MM.1S (cell line): ENCODE measurements around the gene MICAL2.

ENCODE experiments used
- DNase-seq: peaks from one replicate; pipeline ENCODE4 v3.0.0-alpha.2; 2015
- H2AFZ ChIP-seq: fragments of 300-600 bp; sonication (generic); 2 replicates; pipeline ENCODE4 v1.6.0; 2016; ENCODE audit warnings: antibody characterized with exemption, low read length
- H3F3A ChIP-seq: fragments of 300-600 bp; sonication (generic); 2 replicates; pipeline ENCODE4 v1.6.1; 2016; ENCODE audit warnings: mild to moderate bottlenecking, antibody characterized with exemption, low read length, moderate library complexity, mixed read lengths; ENCODE audit not compliant: insufficient read depth
- H3K27ac ChIP-seq: fragments of 300-600 bp; sonication (generic); 2 replicates; pipeline ENCODE4 v1.5.1; 2016; ENCODE audit warnings: mild to moderate bottlenecking, low read length
- H3K27me3 ChIP-seq: fragments of 300-600 bp; sonication (generic); replicated peaks from 2 replicates; pipeline ENCODE4 v1.6.0; 2016; ENCODE audit warnings: low read length; ENCODE audit not compliant: insufficient read depth
- H3K36me3 ChIP-seq: fragments of 300-600 bp; sonication (generic); replicated peaks from 2 replicates; pipeline ENCODE4 v1.6.1; 2016; ENCODE audit warnings: mild to moderate bottlenecking, low read length, mixed read lengths; ENCODE audit not compliant: insufficient read depth
- H3K4me1 ChIP-seq: fragments of 300-600 bp; sonication (generic); 2 replicates; pipeline ENCODE4 v1.6.1; 2016; ENCODE audit warnings: low read length, mixed read lengths
- H3K4me2 ChIP-seq: fragments of 300-600 bp; sonication (generic); 2 replicates; pipeline ENCODE4 v1.6.0; 2016; ENCODE audit warnings: low read depth, low read length
- H3K4me3 ChIP-seq: fragments of 300-600 bp; sonication (generic); 2 replicates; pipeline ENCODE4 v1.5.1; 2016; ENCODE audit warnings: low read length, mixed read lengths
- H3K79me2 ChIP-seq: fragments of 300-600 bp; sonication (generic); 2 replicates; pipeline ENCODE4 v1.6.1; 2016; ENCODE audit warnings: mixed run types, low read length, mixed read lengths
- H3K9ac ChIP-seq: fragments of 300-600 bp; sonication (generic); 2 replicates; pipeline ENCODE4 v1.6.1; 2016; ENCODE audit warnings: low read length, mixed read lengths
- H3K9me2 ChIP-seq: fragments of 300-600 bp; sonication (generic); replicated peaks from 2 replicates; pipeline ENCODE4 v1.6.1; 2016; ENCODE audit warnings: mild to moderate bottlenecking, low read length, mixed read lengths; ENCODE audit not compliant: insufficient read depth
- H3K9me3 ChIP-seq: fragments of 300-600 bp; sonication (generic); replicated peaks from 2 replicates; pipeline ENCODE4 v1.6.1; 2016; ENCODE audit warnings: mild to moderate bottlenecking, low read length, mixed read lengths; ENCODE audit not compliant: insufficient read depth
- H4K20me1 ChIP-seq: fragments of 300-600 bp; sonication (generic); 2 replicates; pipeline ENCODE4 v1.6.1; 2016; ENCODE audit warnings: mild to moderate bottlenecking, low read length, moderate library complexity, mixed read lengths; ENCODE audit not compliant: insufficient read depth
- CTCF ChIP-seq: fragments of 300-600 bp; sonication (generic); IDR thresholded peaks from 2 replicates; pipeline ENCODE4 v1.5.1; 2016; ENCODE audit warnings: antibody characterized with exemption, low read length, mixed read lengths
- EZH2 ChIP-seq: fragments of 300-600 bp; sonication (generic); optimal IDR thresholded peaks from 2 replicates; pipeline ENCODE3; 2017; ENCODE audit warnings: low read depth, mild to moderate bottlenecking, antibody characterized with exemption, low read length, mixed read lengths
- EZH2phosphoT487 ChIP-seq: fragments of 300-600 bp; sonication (generic); IDR thresholded peaks from 2 replicates; pipeline ENCODE4 v1.6.1; 2018; ENCODE audit warnings: antibody characterized with exemption, low read length

Gene MICAL2

GRCh38 chr11:12090761-12091258, 19.6 kb upstream of the MICAL2 start:
- H3K4me1 ChIP-seq, result peaks cover 17% of the 10 kb centered on the region
- no peak for DNase-seq
- no peak overlapping the region for H2AFZ ChIP-seq
- H3K9me2 ChIP-seq, result no peaks in the 10 kb centered on the region
- no peaks in the 10 kb centered on the region for H3K27me3 ChIP-seq
- H3K79me2 ChIP-seq, result no peaks in the 10 kb centered on the region
- no peaks in the 10 kb centered on the region for H4K20me1 ChIP-seq
- no peak overlapping the region for H3K4me3 ChIP-seq
- H3K4me2 ChIP-seq, result no peak overlapping the region
- H3F3A ChIP-seq, result no peaks in the 10 kb centered on the region
- no peak overlapping the region for H3K27ac ChIP-seq
- H3K9ac ChIP-seq, result no peak overlapping the region
- TF ChIP-seq CTCF, result no peak
- TF ChIP-seq EZH2, result no peak
- no peak for TF ChIP-seq EZH2phosphoT487
- H3K9me3 ChIP-seq, result no peaks in the 10 kb centered on the region
- no peaks in the 10 kb centered on the region for H3K36me3 ChIP-seq

GRCh38 chr11:12091956-12092558, 18.3 kb upstream of the MICAL2 start:
- Histone ChIP-seq H3K4me3 (no peak overlapping the region), H3K27ac (no peak overlapping the region), H3K9ac (no peak overlapping the region), H3K36me3 (no peaks in the 10 kb centered on the region), H4K20me1 (no peaks in the 10 kb centered on the region), H3K4me1 (peaks cover 13% of the 10 kb centered on the region), H3K9me2 (no peaks in the 10 kb centered on the region), H3K27me3 (no peaks in the 10 kb centered on the region), H3F3A (no peaks in the 10 kb centered on the region), H3K4me2 (no peak overlapping the region), H2AFZ (no peak overlapping the region), H3K79me2 (no peaks in the 10 kb centered on the region), H3K9me3 (no peaks in the 10 kb centered on the region)
- no peak for DNase-seq
- TF ChIP-seq EZH2phosphoT487 (no peak), CTCF (no peak), EZH2 (no peak)

DNA sequence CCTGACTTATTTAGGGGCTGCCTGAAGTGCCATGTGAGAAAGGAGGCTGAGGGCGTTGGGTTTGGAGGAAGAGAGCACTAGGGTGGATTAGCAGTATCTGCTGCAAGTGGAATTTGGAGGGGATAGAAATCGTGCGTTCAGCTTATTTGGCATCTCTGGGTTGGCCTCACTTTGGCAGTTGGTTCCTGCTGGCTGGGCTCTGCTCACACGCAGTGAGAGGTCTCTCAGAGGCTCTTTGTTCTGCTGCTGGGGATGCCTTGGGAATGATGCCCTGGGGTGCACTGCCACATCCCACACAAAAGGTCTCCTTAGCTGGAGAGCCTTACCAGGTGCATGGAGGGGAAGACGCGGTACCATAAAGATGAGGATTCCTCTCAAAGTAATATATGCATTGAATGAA, 17.7 kb upstream of the MICAL2 start:
- Histone ChIP-seq H3K79me2 (no peaks in the 10 kb centered on the region), H3K9ac (no peak overlapping the region), H3K4me3 (no peak overlapping the region), H3K9me3 (no peaks in the 10 kb centered on the region), H3K4me1 (peaks cover 7% of the 10 kb centered on the region), H3K36me3 (no peaks in the 10 kb centered on the region), H3F3A (no peaks in the 10 kb centered on the region), H3K4me2 (no peak overlapping the region), H2AFZ (no peak overlapping the region), H3K9me2 (no peaks in the 10 kb centered on the region), H4K20me1 (no peaks in the 10 kb centered on the region), H3K27me3 (no peaks in the 10 kb centered on the region), H3K27ac (no peak overlapping the region)
- TF ChIP-seq EZH2, result no peak
- no peak for TF ChIP-seq CTCF
- TF ChIP-seq EZH2phosphoT487, result no peak
- no peak for DNase-seq
